ENCODE data around the gene JMJD7. TPM values are rescaled to one million over a fixed set of nuclear protein-coding genes. Genes with fewer than 3 reads are reported as not detected.

JMJD7 gene
- total RNA-seq, 1 experiment from 2014 or later, result 13.2 TPM

DNA sequence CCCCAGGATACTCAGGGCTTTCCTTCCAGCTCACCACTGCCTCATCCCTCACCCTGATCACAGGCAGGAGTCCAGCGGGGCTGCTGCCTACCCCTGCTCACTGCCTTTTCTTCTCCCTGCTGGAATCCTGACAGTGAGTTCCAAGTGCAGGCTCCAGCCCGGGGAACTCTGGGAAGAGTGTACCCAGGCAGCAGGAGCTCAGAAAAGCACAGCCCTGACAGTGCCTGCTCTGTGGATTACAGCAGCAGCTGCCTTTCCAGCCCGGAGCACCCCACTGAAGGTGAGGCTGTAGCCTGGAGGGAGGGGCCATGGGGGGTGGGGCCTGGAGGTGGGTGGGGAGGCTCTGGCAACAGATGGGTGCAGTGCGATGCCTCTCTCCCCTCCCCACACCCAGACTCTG lies 6.1 kb upstream of the JMJD7 start:
- no peaks in the 10 kb centered on the region for H3K27me3 ChIP-seq (ENCODE audit: control insufficient read depth, insufficient read depth, low read length)
- no peak overlapping the region for H3K4me3 ChIP-seq (ENCODE audit: low read depth in 2 of 2, low read length in 2 of 2)
- no peaks in the 10 kb centered on the region for H3K4me1 ChIP-seq (ENCODE audit: control insufficient read depth, insufficient read depth, low read length)
- intact Hi-C loops (cut with micrococcal nuclease; ENCODE audit: unreplicated experiment), result no loop called here
- CTCF ChIA-PET, result no interaction called here
- no TSS peak for BruUV-seq (replicated peaks)
- POLR2A ChIA-PET, result no interaction called here
- no peaks in the 10 kb centered on the region for H3K9me3 ChIP-seq (ENCODE audit: control insufficient read depth, insufficient read depth, low read depth, low read length)
- TF ChIP-seq TCF7L2 (IDR thresholded peaks at IDR 0.05; ENCODE audit: low read depth, low read length), result no peak
- no peak for TF ChIP-seq SIN3A (IDR thresholded peaks at IDR 0.05; ENCODE audit: borderline replicate concordance, insufficient read depth, low read depth, low read length)
- TF ChIP-seq CTCF (IDR thresholded peaks at IDR 0.05), result no peak
- TF ChIP-seq, protein P1, sequence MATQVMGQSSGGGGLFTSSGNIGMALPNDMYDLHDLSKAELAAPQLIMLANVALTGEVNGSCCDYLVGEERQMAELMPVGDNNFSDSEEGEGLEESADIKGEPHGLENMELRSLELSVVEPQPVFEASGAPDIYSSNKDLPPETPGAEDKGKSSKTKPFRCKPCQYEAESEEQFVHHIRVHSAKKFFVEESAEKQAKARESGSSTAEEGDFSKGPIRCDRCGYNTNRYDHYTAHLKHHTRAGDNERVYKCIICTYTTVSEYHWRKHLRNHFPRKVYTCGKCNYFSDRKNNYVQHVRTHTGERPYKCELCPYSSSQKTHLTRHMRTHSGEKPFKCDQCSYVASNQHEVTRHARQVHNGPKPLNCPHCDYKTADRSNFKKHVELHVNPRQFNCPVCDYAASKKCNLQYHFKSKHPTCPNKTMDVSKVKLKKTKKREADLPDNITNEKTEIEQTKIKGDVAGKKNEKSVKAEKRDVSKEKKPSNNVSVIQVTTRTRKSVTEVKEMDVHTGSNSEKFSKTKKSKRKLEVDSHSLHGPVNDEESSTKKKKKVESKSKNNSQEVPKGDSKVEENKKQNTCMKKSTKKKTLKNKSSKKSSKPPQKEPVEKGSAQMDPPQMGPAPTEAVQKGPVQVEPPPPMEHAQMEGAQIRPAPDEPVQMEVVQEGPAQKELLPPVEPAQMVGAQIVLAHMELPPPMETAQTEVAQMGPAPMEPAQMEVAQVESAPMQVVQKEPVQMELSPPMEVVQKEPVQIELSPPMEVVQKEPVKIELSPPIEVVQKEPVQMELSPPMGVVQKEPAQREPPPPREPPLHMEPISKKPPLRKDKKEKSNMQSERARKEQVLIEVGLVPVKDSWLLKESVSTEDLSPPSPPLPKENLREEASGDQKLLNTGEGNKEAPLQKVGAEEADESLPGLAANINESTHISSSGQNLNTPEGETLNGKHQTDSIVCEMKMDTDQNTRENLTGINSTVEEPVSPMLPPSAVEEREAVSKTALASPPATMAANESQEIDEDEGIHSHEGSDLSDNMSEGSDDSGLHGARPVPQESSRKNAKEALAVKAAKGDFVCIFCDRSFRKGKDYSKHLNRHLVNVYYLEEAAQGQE (IDR thresholded peaks at IDR 0.05; ENCODE audit: insufficient read depth in 1 of 2, low read depth in 2 of 2, low read length in 1 of 2), result no peak
- no peak for TF ChIP-seq POLR2AphosphoS5 (IDR thresholded peaks at IDR 0.05; ENCODE audit: low read depth, low read length)
- no peak for DNase-seq (ENCODE audit: low read depth, low spot score)
- ATAC-seq, result no peak
- in situ Hi-C loops (cut with HindIII; ENCODE audit: low pct_unique_long_range_greater_than_20kb, low sequenced_read_pairs), result no loop called here
- H3K36me3 ChIP-seq (ENCODE audit: control insufficient read depth, insufficient read depth, low read length), result peaks cover 2% of the 10 kb centered on the region; the same call in 1 of the 2 replicates
- no peak overlapping the region for H3K27ac ChIP-seq (ENCODE audit: low read length)

DNA sequence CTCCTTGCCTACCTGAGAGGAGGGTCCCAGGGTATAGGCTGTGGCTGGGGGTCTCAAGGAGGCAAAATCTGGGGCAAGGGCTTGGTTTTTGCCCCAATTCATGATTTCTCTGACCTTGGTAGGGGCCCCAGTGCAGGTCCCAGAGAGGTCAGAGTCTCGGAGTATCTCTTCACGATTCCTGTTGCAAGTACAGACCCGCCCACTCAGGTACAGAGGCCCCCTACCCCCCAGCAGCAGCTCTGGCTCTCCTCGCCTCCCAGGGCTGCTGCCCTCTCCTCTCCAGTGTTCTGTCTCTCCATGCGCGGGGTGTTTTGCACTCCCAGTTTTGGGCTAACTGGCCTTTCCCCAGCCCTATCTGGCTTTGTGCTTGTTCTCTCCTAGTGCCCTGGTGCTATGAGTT lies 5.4 kb upstream of the JMJD7 start:
- H3K27ac ChIP-seq (ENCODE audit: low read length), result no peak overlapping the region
- no peak for TF ChIP-seq SIN3A (IDR thresholded peaks at IDR 0.05; ENCODE audit: borderline replicate concordance, insufficient read depth, low read depth, low read length)
- TF ChIP-seq TCF7L2 (IDR thresholded peaks at IDR 0.05; ENCODE audit: low read depth, low read length), result no peak
- TF ChIP-seq POLR2AphosphoS5 (IDR thresholded peaks at IDR 0.05; ENCODE audit: low read depth, low read length), result no peak
- TF ChIP-seq, protein P1 (IDR thresholded peaks at IDR 0.05; ENCODE audit: insufficient read depth in 1 of 2, low read depth in 2 of 2, low read length in 1 of 2), result no peak
- no peak for TF ChIP-seq CTCF (IDR thresholded peaks at IDR 0.05)
- ATAC-seq (no peak), DNase-seq (ENCODE audit: low read depth, low spot score) (no peak)
- POLR2A ChIA-PET, result no interaction called here
- no peaks in the 10 kb centered on the region for H3K9me3 ChIP-seq (ENCODE audit: control insufficient read depth, insufficient read depth, low read depth, low read length)
- CTCF ChIA-PET, result interaction anchor here (1.5 kb wide), 1 partner anchor 82 kb away, joined by 4 read pairs; no protein-coding TSS in a partner anchor
- intact Hi-C loops (cut with micrococcal nuclease; ENCODE audit: unreplicated experiment), result no loop called here
- H3K36me3 ChIP-seq (ENCODE audit: control insufficient read depth, insufficient read depth, low read length), result peaks cover 2% of the 10 kb centered on the region; the same call in 1 of the 2 replicates
- in situ Hi-C loops (cut with HindIII; ENCODE audit: low pct_unique_long_range_greater_than_20kb, low sequenced_read_pairs), result no loop called here
- H3K4me1 ChIP-seq (ENCODE audit: control insufficient read depth, insufficient read depth, low read length), result no peaks in the 10 kb centered on the region
- no peak overlapping the region for H3K4me3 ChIP-seq (ENCODE audit: low read depth in 2 of 2, low read length in 2 of 2)
- H3K27me3 ChIP-seq (ENCODE audit: control insufficient read depth, insufficient read depth, low read length), result no peaks in the 10 kb centered on the region
- BruUV-seq (replicated peaks), result no TSS peak
